Adrenal gland (tissue), 12 donors: ENCODE measurements around the gene POU2F3. TPM values are rescaled to one million over a fixed set of nuclear protein-coding genes. Genes with fewer than 3 reads are reported as not detected.

Source experiments
- DNase-seq, 7 donors: peaks; one replicate each; pipeline ENCODE4 v3.0.0-alpha.2; 2019 to 2020
- H3K27ac ChIP-seq, 5 donors: fragments of 200-600 bp; sonication (generic) in 4 of 5; 1 replicate in 3 of 5; 2 replicates in 2 of 5; pipeline versions ENCODE4 v1.5.1 to v1.8.0; 2016 to 2020; ENCODE audit warnings: mild to moderate bottlenecking in 1 of 5
- H3K27me3 ChIP-seq: fragments of 200-600 bp; 2 replicates; pipeline ENCODE4 v1.8.0; 2021
- H3K36me3 ChIP-seq, 2 donors: fragments of 200-600 bp; replicated peaks in 1 of 2; 1 replicate in 1 of 2; 2 replicates in 1 of 2; pipeline versions ENCODE4 v1.5.1 to v1.8.0; 2018 to 2022
- H3K4me1 ChIP-seq, 2 donors: fragments of 200-600 bp; replicated peaks in 1 of 2; 1 replicate in 1 of 2; 2 replicates in 1 of 2; pipeline versions ENCODE4 v1.5.1 to v1.8.0; 2018 to 2021
- H3K4me3 ChIP-seq, 4 donors: fragments of 200-600 bp; sonication (generic) in 3 of 4; one replicate each; pipeline ENCODE4 v1.5.1; 2016 to 2018
- H3K9me3 ChIP-seq, 3 donors: fragments of 200-600 bp; sonication (generic) in 1 of 3; replicated peaks in 1 of 3; 1 replicate in 2 of 3; 2 replicates in 1 of 3; pipeline versions ENCODE4 v1.5.1 to v1.8.0; 2016 to 2021
- CTCF ChIP-seq, 6 experiments: fragments of 450-650 bp in 4 of 6; fragments of 200-600 bp in 2 of 6; sonication (generic) in 1 of 6; IDR thresholded peaks; 1 replicate in 5 of 6; 2 replicates in 1 of 6; pipeline versions ENCODE4 v1.5.1 to v1.8.0; 2016 to 2021; ENCODE audit warnings: antibody characterized with exemption in 6 of 6, mild to moderate bottlenecking in 2 of 6, moderate library complexity in 1 of 6
- POLR2A ChIP-seq, 2 donors: fragments of 450-650 bp; IDR thresholded peaks; one replicate each; pipeline ENCODE4 v1.6.1; 2017; ENCODE audit warnings: antibody characterized with exemption in 2 of 2, mild to moderate bottlenecking in 2 of 2, moderate library complexity in 1 of 2
- WGBS, 4 donors: extraction: QIAGEN DNeasy Blood & Tissue Kit in 2 of 4; methylation state at CpG; one replicate each; pipeline versions ENCODE4 v1.1.5 to v1.1.7; 2013 to 2017; 5-methylcytosine and 5-hydroxymethylcytosine counted together
- intact Hi-C, 2 donors: fragments of 100-400 bp; cut with DNase I; formaldehyde crosslinking; loops; one replicate each; pipeline versions ENCODE4 v1.14.1 to v1.15.0; 2022 to 2023
- polyA plus RNA-seq, 3 donors: library from polyadenylated mRNA; stranded (reverse); fragments of 200-250 nt in 2 of 3; fragments of 350-450 nt in 1 of 3; fragmentation: Illumina TruSeq in 1 of 3; extraction: RNeasy Lipid Tissue Mini Kit (QIAGEN cat#74804) in 1 of 3; gene quantifications; one replicate each; pipeline ENCODE4 v1.2.3, GENCODE V29; 2013 to 2014
- total RNA-seq, 9 donors: library from RNA; depleted of rRNA in 4 of 9; stranded (reverse); fragments of >200 nt in 4 of 9; fragments of 120-200 nt in 1 of 9; fragmentation: NEBNext Ultra II Directional in 1 of 9; extraction: Animal tissue kit (Norgen Biotek cat#: 25700) in 1 of 9; gene quantifications; one replicate each; pipeline versions ENCODE4 v1.1.0 to v1.2.4, GENCODE V29; 2013 to 2023
- donor health status: healthy with polysubstance abuse.
- donor health status: Bipolar disorder and iron deficiency.
- donor health status: DM: yes; HTN: yes; CAD: no.
- donor health status: DM: no; HTN: no; CAD: no.
- donor health status: DM: no; HTN: no; CAD: no.
- donor health status: DM: yes; HTN: yes; CAD: no.

POU2F3 gene
- total and polyA plus RNA-seq, 12 donors, result 0.07 to 1.4 (median 0.17) TPM; not detected in 3

DNA sequence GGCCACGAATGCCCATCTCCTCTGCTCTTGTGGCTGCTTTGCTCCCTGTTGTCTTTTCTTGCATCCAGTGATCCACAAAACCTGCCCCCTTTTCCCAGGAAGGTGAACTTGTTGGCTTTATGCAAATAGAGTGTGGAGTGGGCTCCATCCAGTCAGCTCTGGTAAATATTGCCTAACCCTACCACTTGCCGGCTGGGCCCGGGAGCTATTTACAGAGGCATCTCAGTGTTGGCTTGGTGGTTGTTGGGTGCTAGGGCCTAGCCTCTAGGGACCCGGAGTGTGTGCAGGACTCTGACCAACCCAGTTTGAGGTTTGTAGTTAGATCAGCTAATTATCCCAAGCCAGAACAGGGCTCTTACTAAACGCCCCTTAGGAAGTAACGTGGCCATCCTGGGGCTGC is 44.3 kb downstream of the POU2F3 start:
- Histone ChIP-seq H3K27me3 (no peaks in the 10 kb centered on the region), H3K9me3 (no peaks in the 10 kb centered on the region), H3K27ac (no peak overlapping the region), H3K4me3 (no peak overlapping the region), H3K4me1 (no peaks in the 10 kb centered on the region), H3K36me3 (no peaks in the 10 kb centered on the region)
- intact Hi-C loops, result no loop called here
- 85 to 94% (median 88%) methylated on average over 5 to 6 of the region's 6 CpGs for whole genome bisulfite sequencing, 4 donors
- TF ChIP-seq POLR2A (IDR thresholded peaks at IDR 0.05) (no peak), CTCF (IDR thresholded peaks at IDR 0.05) (no peak)
- DNase-seq, result no peak

DNA sequence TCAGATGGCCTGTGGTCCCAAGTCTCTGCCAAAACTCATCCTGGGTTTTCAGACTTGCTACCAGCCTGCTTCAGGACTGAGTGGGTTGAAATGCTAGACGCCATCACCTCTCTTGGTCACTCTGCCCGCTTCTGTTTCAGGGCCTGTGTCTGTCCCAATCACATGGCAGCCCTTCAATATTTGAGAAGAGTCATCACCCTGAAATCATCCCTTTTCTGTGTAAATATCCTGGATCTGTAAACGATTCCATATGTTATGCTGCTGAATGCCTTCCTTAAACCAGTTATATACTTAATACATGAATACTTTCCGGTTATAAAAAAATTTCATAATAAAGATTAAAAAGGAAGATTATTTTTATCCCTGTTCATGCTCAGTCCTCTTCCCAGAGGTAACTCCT is 45.3 kb downstream of the POU2F3 start:
- H3K4me3 ChIP-seq, result no peak overlapping the region
- intact Hi-C loops, result no loop called here
- no peak for DNase-seq
- no peaks in the 10 kb centered on the region for H3K36me3 ChIP-seq
- H3K9me3 ChIP-seq, result no peaks in the 10 kb centered on the region
- 71 to 88% (median 83%) methylated on average over 4 of the region's 4 CpGs for WGBS, 4 donors
- H3K27me3 ChIP-seq, result no peaks in the 10 kb centered on the region
- no peak overlapping the region for H3K27ac ChIP-seq
- H3K4me1 ChIP-seq, result no peaks in the 10 kb centered on the region
- TF ChIP-seq POLR2A (IDR thresholded peaks at IDR 0.05) (no peak), CTCF (IDR thresholded peaks at IDR 0.05) (no peak)

GRCh38 chr11:120288021-120288420 is 48.1 kb downstream of the POU2F3 start:
- 76 to 95% (median 90%) methylated on average over 2 of the region's 2 CpGs for WGBS, 4 donors
- intact Hi-C loops, result no loop called here

GRCh38 chr11:120289426-120289825 is 49.5 kb downstream of the POU2F3 start:
- TF ChIP-seq CTCF (IDR thresholded peaks at IDR 0.05) (no peak), POLR2A (IDR thresholded peaks at IDR 0.05) (no peak)
- intact Hi-C loops, result no loop called here
- 75 to 79% (median 77%) methylated on average over 9 of the region's 9 CpGs for WGBS, 4 donors

More at GRCh38 chr11:120288021-120288420, 48.1 kb downstream of the POU2F3 start:
- Histone ChIP-seq H3K4me3 (no peak overlapping the region), H3K27me3 (no peaks in the 10 kb centered on the region), H3K27ac (no peak overlapping the region), H3K9me3 (no peaks in the 10 kb centered on the region), H3K36me3 (no peaks in the 10 kb centered on the region), H3K4me1 (no peaks in the 10 kb centered on the region)
- no peak for TF ChIP-seq CTCF (IDR thresholded peaks at IDR 0.05)
- DNase-seq, result no peak

More at GRCh38 chr11:120289426-120289825, 49.5 kb downstream of the POU2F3 start:
- no peaks in the 10 kb centered on the region for H3K36me3 ChIP-seq
- no peak overlapping the region for H3K4me3 ChIP-seq
- H3K27me3 ChIP-seq, result no peaks in the 10 kb centered on the region
- no peaks in the 10 kb centered on the region for H3K9me3 ChIP-seq
- H3K27ac ChIP-seq, result no peak overlapping the region
- no peak for DNase-seq
- H3K4me1 ChIP-seq, result no peaks in the 10 kb centered on the region
